ENCODE measurements around the gene CFAP92.

CFAP92 gene

GRCh38 chr3:128975276-128975675, 18.6 kb downstream of the CFAP92 start:
- DNase-seq: no peak

- no peak for DNase-seq
Measured at GRCh38 chr3:128973988-128974564, 19.8 kb downstream of the CFAP92 start.

DNA sequence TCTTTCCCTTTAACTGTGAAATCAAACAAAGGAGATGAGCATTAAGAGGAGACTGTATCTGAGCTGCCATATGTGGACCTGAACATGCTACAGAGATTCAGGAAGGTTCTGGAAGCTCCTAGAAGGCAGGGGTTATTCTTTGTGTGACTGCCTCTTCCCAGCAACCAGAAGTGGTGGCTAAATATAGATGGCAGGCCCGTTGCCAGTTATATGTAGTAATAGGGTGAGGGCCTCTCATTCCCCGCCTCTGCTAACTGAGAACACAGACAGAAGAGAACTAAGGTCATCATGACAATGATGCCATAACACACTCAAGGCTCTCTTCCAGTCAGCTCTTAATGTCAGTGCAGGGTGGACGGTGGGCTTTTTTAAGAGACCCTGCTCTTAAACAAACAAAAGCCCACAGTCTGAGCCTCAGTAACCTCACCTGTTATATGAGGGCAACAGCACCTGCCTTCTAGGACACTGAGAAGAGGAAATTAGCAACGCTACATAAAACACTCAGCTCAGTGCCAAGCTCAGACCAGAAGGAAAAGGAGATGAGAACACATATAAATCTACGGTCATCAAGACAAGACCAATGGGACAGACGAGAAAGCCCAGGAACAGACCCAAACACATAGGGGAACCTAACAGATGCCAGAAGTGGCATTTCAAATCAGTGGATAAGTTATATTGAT, 22.3 kb downstream of the CFAP92 start:
- DNase-seq: peak; percentile 79

GRCh38 chr3:128970740-128971047, 23.2 kb downstream of the CFAP92 start:
- DNase-seq: no peak

GRCh38 chr3:128969993-128970739, 23.7 kb downstream of the CFAP92 start:
- peak; percentile 29 for DNase-seq

DNA sequence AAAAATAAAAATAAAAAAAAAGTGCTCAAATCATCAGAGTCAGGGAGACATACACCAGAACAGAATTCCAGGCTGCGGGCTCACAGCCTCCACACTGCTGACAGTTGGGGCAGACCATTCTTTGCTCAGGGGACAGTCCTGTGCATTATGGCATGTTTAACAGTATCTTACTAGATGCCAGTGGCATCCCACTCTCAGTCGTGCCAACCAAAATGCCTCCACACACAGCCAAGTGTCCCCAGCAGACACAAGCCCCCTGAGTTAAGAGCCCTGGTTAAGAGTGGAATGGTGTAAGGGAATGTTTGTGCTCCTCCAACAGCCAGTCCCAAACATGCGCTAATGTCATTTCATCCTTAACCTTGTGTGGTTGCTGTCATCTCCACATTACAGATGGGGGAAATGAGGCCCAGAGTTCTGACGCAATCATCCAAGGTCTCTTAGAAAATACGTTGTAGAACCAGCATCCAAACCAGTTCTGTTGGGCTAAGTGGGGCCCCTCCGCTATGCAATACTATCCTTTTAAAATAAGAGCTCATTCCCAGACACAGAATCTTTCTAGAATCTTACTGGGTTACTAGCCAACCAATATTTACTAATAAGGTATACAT, 26.0 kb downstream of the CFAP92 start:
- DNase-seq: no peak

DNA sequence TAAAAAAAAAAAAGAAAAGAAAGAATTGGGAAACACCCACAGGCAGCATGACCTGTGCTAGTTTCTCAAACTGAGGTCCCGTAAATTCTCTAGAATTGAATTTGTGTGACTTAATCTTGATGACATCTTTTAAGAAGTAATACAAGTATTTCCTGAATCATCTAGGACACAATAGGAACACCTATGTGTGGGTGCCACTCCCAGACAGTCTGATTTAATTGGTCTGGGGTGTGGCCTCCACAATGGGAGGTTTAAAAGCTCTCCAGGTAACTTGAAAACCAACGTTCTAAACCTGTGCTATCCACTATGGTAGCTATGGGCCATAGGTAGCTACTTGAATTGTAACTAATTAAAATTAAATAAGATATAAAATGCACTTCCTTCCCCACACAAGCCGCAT, 28.1 kb downstream of the CFAP92 start:
- DNase-seq: no peak

DNA sequence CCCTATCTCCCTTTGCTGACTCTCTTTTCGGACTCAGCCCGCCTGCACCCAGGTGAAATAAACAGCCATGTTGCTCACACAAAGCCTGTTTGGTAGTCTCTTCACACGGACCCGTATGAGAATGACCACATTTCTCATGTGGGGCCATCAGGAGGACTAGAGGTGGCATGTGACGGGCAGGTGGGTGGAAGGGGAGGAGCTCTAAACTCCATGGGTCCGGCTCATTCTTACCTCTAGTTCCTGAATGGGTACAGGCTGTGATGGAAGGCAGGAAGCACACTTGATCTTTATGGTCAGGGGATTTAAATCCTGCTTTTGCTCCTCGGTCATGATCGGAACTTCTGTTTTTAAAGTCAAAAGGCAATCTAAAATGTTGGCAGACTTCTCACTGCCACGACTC, 28.6 kb downstream of the CFAP92 start:
- DNase-seq: no peak

DNA sequence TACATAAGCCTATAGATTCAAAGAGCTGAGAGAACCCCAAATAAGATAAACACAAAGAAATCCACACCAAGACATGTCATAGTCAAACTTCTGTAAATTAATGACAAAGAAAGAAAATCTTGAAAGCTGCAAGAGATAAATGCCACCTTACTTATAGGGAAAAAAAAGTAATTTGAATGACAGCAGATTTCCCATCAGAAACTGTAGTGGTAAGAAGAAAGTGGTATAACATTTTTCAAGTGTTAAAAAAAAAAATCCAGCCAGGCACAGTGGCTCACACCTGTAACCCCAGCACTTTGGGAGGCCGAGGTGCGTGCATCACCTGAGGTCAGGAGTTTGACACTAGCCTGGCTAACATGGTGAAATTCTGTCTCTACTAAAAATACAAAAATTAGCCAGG, 37.4 kb downstream of the CFAP92 start:
- no peak for DNase-seq

- DNase-seq: no peak
Measured at GRCh38 chr3:128950223-128950938, 43.5 kb downstream of the CFAP92 start.

DNA sequence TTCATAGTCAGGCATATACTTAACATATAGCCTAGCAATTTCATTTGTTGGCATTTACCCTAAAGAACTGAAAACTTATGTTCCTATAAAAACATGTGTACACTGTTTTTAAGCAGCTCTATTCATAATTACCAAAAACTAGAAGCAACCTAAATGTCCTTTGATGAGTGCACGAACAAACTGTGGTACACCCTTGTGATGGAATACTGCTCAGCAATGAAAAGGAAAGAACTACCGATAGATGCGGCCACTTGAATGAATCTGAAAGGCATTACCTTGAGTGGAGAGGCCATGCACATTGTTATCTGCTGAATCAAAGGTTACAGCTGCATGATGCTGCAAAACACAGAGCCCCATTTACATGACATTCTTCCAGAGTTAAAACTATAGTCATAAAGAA, 44.7 kb downstream of the CFAP92 start:
- DNase-seq: no peak

DNA sequence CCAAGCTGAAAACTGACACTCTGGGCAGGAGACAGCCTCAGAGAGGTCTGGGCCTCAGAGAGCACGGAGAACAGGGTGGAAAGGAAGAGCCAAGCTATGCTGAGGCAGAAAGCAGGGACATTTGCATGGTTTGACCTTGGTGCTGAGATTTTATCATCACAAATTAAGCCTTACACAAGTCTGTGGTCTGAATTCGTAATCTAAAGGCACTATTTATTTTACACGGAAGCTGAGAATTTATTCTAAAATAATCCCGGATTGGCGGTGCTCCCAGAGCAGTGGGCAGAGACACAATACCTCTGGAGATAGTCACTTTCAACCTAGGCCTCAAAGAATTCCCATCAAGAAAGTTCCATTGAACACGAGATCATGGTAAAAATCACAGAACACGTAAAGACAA, 47.5 kb downstream of the CFAP92 start:
- no peak for DNase-seq

DNA sequence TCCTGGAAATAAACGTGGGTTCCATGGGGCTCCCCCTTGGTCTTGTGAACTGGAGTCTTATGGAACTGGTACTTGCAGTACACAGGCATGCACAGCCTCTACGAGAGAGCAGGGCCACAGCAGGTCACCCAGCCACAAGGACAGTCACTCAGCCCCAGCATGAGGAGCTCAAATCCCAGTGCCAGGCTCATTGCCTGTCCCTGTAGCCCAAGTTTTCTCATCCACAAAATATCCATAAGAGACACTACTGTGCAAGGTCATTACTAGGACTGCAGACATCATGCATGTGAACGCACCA, 48.0 kb downstream of the CFAP92 start:
- no peak for DNase-seq

DNA sequence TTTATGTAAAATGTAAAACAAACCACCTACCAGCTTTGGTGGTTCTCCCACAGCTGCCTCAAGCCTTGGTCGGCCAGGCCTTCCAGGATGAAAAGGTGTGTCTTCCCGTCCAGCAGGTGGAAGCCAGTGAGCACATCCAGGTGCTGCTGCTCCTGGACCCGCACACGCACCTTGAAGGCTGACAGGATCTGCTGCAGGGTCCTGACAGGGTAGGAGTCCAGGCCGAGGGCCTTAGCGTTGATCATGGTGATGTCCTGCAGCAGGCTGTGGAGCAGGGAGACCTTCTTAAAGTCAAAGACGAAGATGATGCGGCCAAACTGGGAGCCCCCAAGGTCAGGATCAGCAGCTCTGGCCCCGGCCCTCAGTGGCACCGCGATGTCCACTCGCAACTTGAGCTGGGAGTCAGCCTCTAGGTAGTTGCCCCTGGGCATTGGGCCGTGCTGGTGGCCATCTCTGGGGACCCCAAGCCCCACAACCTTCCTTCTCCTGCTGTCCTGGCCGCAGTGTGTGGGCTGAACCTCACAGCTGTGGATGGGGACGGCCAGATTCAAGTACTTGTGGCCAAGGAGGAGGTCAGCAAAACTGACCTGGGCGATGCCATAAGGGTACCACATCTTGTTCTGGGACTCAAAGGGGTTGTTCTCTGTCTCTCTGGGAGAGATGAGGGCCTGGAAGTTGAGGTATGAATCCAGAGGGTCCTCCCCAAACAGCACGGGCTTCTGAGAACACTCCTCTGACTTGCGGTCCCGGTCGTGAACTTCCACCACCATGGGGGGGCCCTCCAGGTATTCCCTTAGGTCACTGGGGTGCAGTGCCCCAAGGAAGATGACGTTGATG, 48.6 kb downstream of the CFAP92 start:
- no peak for DNase-seq

- DNase-seq: no peak
Measured at GRCh38 chr3:128942161-128942952, 51.5 kb downstream of the CFAP92 start.

- no peak for DNase-seq
Measured at GRCh38 chr3:128940252-128940651, 53.6 kb downstream of the CFAP92 start.

GRCh38 chr3:128936341-128936740, 57.5 kb downstream of the CFAP92 start:
- DNase-seq: no peak

DNA sequence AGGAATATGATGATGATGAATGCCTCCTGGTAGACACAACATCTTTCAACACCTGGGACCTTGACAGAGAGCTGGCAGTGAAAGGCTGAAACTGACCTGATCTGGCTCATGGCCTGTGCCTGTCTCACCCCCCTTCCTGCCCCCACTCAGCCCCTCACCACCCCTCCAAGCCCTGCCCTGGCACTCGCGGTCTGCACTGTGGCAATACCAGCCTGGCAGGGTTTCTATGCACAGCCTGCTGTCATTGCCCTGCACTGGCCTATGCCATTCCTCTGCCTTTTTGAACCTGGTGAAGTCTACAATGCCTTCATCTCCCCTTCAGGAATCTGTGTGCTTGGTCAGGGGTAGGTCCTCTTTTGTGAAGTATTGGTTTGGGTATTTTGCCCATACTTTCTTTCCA, 58.0 kb downstream of the CFAP92 start:
- DNase-seq: no peak

DNA sequence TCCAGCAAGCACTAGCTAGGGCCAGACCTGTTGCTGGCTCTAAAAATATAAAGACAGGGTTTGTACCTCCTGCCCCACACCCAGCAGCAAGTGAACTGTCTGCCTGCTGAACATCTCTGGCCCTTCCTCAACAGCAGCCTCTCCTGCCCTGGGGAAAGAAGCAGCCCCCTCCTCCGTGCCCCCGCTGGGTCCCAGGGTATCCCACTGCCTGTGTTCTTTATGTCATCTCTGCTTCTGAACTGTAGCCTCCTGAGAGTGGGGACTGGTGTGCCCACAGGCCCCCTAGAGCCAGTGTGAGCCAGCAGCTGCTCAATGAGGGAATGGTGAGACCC, 60.0 kb downstream of the CFAP92 start:
- no peak for DNase-seq

- no peak for DNase-seq
Measured at GRCh38 chr3:128933213-128933921, 60.5 kb downstream of the CFAP92 start.

DNA sequence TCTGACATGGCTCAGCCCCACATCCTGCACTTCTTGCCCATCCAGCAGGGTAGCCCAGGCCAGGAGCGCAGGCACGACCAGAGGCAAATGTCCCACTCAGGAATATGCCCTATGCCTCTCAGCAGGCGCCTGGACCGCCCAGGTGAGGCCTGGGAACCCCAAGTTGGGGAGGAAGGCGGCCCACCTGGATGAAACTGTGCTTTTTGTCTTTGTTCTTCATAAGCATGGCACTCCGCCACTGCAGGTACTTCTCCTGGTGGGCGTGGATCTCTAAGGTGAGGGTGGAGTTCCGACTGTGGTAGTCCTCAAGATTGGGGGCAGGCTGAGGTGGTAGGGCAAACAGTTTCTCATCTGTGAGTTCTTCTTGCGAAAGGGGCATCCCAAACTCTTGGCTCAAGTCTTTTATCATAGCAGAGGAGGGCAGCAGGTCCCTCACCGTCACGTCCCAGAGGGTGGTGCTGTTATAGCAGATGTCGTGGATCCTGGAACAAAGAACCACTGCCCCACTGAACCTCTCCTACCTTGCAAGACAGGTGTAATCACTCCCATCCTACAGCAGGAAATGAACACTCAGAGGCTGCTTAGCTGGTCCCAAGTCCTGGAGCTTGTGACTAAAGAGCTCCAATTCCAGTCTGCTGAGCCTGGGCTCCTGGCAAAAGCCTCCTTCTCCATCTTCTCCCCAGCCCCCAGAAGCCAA, 61.2 kb downstream of the CFAP92 start:
- DNase-seq: no peak
